Activated CD4-positive, alpha-beta T cell treated with anti-CD3 and anti-CD28 coated beads, Interleukin-2, amount 50 U/mL, for 4 hours (primary cell): ENCODE measurements around the gene FBXL13.
"Not testable (repeated sequence)": the region's sequence is repeated elsewhere in the genome, so short reads cannot be mapped to it uniquely, and the experiment has no call there.

Source experiments
- DNase-seq, 2 experiments: peaks; one replicate each; pipeline ENCODE4 v3.0.0-alpha.2; 2020

FBXL13 gene

GRCh38 chr7:102843850-102844249 lies 230.7 kb downstream of the FBXL13 start:
- no peak for DNase-seq

GRCh38 chr7:102842284-102842683 lies 232.3 kb downstream of the FBXL13 start:
- no peak for DNase-seq

- DNase-seq = no peak
Observed at GRCh38 chr7:102841290-102841689, 233.3 kb downstream of the FBXL13 start.

- DNase-seq = no peak
Observed at GRCh38 chr7:102840404-102840803, 234.2 kb downstream of the FBXL13 start.

- DNase-seq = not testable (repeated sequence)
Observed at GRCh38 chr7:102838572-102839101, 236.0 kb downstream of the FBXL13 start.

GRCh38 chr7:102837802-102838201 lies 236.8 kb downstream of the FBXL13 start:
- no peak for DNase-seq

GRCh38 chr7:102836977-102837376 lies 237.6 kb downstream of the FBXL13 start:
- DNase-seq = no peak

GRCh38 chr7:102836191-102836919 lies 238.2 kb downstream of the FBXL13 start:
- DNase-seq = no peak

GRCh38 chr7:102834999-102835398 lies 239.6 kb downstream of the FBXL13 start:
- DNase-seq = no peak

- no peak for DNase-seq
Observed at GRCh38 chr7:102834466-102834865, 240.1 kb downstream of the FBXL13 start.

GRCh38 chr7:102833343-102833742 lies 241.3 kb downstream of the FBXL13 start:
- no peak for DNase-seq

GRCh38 chr7:102832674-102833073 lies 241.9 kb downstream of the FBXL13 start:
- DNase-seq = no peak

GRCh38 chr7:102830197-102830596 lies 244.4 kb downstream of the FBXL13 start:
- no peak for DNase-seq

GRCh38 chr7:102829075-102829474 lies 245.5 kb downstream of the FBXL13 start:
- no peak for DNase-seq

- no peak for DNase-seq
Observed at GRCh38 chr7:102828286-102828685, 246.3 kb downstream of the FBXL13 start.

- DNase-seq = no peak
Observed at GRCh38 chr7:102823390-102824119, 251.0 kb downstream of the FBXL13 start.

GRCh38 chr7:102821994-102822747 lies 252.4 kb downstream of the FBXL13 start:
- no peak for DNase-seq

- DNase-seq = no peak
Observed at GRCh38 chr7:102819151-102819550, 255.4 kb downstream of the FBXL13 start.

- DNase-seq = no peak
Observed at GRCh38 chr7:102817616-102818573, 256.7 kb downstream of the FBXL13 start.

- no peak for DNase-seq
Observed at GRCh38 chr7:102814025-102814471, 260.5 kb downstream of the FBXL13 start.

GRCh38 chr7:102813191-102814024 lies 261.2 kb downstream of the FBXL13 start:
- no peak for DNase-seq
